D721Med (cell line): ENCODE measurements around the gene ATP8B1.
"Not testable (repeated sequence)": the region's sequence is repeated elsewhere in the genome, so short reads cannot be mapped to it uniquely, and the experiment has no call there.

Experiments
- DNase-seq: peaks from one replicate; pipeline ENCODE4 v3.0.0; 2011; ENCODE audit warnings: low spot score; ENCODE audit not compliant: insufficient read length
- FAIRE-seq: peaks from 2 replicates; lab custom pipeline; 2011; peaks lifted over from hg19 to GRCh38; lab: Jason Lieb, UNC
- TF ChIP-seq, protein P1 (sequence below): IDR thresholded peaks from 2 replicates; pipeline ENCODE4 v1.5.1; 2012; ENCODE audit warnings: mild to moderate bottlenecking, control low read depth; ENCODE audit not compliant: insufficient read depth; ENCODE audit errors: missing control alignments

Gene ATP8B1

DNA sequence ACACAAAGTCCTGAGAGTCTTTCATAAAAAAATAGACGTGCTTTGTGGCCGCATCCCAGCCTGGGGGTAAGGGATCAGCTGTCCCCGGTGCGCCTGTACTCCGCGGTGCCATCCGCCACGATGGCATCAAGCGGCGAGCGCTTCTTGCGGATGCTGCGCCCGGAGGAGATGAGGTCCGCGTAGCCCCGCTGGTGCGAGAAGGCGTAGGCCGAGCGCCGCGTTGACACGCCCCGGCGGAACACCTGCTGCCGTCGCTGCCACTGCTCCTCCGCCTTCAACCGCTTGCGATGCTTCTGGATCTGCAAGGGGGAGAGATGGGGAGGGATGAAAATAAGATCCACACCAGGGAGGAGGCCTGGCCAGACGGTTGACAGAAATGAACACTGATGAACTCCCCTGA is 154.7 kb downstream of the ATP8B1 start:
- TF ChIP-seq, protein P1, sequence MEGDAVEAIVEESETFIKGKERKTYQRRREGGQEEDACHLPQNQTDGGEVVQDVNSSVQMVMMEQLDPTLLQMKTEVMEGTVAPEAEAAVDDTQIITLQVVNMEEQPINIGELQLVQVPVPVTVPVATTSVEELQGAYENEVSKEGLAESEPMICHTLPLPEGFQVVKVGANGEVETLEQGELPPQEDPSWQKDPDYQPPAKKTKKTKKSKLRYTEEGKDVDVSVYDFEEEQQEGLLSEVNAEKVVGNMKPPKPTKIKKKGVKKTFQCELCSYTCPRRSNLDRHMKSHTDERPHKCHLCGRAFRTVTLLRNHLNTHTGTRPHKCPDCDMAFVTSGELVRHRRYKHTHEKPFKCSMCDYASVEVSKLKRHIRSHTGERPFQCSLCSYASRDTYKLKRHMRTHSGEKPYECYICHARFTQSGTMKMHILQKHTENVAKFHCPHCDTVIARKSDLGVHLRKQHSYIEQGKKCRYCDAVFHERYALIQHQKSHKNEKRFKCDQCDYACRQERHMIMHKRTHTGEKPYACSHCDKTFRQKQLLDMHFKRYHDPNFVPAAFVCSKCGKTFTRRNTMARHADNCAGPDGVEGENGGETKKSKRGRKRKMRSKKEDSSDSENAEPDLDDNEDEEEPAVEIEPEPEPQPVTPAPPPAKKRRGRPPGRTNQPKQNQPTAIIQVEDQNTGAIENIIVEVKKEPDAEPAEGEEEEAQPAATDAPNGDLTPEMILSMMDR = no peak
- no peak for DNase-seq
- FAIRE-seq = no peak

DNA sequence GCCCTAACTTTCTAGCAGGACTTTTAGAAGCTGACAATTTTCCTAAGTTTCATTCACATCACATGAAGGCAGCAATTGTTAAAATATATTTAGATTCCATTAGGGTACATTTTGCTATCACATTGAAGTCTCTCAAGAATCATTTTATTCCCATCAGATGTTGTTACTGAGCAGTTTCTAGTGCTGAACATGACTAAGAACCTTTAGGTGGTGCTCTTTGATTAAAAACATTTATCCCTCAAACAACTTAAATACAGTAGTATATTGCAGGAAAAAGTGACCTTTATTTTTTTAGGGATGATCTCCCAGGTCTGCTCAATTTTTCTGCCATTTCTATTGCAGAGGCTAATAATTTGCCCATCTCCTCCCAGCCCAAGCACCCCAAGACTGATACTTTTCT is 158.6 kb downstream of the ATP8B1 start:
- DNase-seq = no peak
- FAIRE-seq = peak; percentile 51
- TF ChIP-seq, protein P1 = no peak

DNA sequence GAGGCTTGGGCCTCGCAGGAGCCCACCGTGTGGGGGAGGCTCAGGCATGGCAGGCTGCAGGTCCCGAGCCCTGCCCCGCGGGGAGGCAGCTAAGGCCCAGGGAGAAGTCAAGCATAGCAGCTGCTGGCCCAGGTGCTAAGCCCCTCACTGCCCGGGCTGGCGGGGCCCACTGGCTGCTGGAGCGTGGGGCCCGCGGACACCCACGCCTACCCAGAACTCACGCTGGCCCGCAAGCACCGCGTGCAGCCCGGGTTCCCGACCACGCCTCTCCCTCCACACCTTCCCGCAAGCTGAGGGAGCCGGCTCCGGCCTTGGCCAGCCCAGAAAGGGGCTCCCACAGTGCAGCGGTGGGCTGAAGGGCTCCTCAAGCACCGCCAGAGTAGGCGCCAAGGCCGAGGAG is 159.4 kb downstream of the ATP8B1 start:
- not testable (repeated sequence) for FAIRE-seq, DNase-seq

DNA sequence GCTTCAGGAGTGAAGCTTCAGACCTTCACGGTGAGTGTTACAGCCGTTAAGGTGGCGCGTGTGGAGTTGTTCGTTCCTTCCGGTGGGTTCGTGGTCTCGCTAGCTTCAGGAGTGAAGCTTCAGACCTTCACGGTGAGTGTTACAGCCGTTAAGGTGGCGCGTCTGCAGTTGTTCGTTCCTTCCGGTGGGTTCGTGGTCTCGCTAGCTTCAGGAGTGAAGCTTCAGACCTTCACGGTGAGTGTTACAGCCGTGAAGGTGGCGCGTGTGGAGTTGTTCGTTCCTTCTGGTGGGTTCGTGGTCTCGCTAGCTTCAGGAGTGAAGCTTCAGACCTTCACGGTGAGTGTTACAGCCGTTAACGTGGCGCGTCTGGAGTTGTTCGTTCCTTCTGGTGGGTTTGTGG is 160.7 kb downstream of the ATP8B1 start:
- not testable (repeated sequence) for FAIRE-seq, DNase-seq

DNA sequence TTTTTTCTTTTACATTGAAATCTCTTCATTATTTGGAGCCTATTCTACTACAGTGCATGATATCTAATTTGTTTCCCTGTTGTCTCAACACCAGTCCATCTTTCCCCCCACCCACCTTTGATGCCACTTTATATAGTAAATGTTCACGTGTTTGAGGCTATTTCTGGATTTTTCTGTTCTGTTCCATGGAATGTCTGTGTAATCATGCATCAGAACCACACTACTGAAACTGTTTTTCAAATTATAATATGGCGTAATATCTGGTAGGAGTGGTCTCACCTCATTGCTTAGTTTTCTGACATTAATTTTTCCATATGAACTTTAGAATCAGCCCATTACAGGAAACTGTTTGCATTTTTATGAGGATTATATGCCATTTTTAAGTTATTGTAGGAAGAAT is 162.4 kb downstream of the ATP8B1 start:
- DNase-seq (no peak), FAIRE-seq (peak; percentile 92)
- TF ChIP-seq, protein P1 = no peak

DNA sequence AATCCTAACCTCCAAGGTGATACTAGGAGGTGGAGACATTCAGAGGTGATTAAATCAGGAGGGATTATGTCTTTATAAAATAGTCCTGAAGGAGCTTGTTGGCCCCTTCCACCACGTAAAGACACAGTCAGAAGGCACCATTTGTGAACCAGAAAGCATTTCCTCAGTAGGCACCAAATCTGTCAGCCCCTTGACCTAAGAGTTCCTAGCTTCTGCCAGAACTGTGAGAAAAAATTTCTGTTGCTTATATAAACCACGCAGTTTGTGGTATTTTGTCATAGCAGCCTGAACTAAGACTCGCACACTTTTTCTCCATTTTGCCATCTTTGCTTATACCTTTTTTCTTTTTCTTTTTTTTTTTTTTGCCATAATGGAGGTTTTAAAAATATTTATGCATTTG is 162.9 kb downstream of the ATP8B1 start:
- FAIRE-seq (no peak), DNase-seq (no peak)
- TF ChIP-seq, protein P1 = no peak

DNA sequence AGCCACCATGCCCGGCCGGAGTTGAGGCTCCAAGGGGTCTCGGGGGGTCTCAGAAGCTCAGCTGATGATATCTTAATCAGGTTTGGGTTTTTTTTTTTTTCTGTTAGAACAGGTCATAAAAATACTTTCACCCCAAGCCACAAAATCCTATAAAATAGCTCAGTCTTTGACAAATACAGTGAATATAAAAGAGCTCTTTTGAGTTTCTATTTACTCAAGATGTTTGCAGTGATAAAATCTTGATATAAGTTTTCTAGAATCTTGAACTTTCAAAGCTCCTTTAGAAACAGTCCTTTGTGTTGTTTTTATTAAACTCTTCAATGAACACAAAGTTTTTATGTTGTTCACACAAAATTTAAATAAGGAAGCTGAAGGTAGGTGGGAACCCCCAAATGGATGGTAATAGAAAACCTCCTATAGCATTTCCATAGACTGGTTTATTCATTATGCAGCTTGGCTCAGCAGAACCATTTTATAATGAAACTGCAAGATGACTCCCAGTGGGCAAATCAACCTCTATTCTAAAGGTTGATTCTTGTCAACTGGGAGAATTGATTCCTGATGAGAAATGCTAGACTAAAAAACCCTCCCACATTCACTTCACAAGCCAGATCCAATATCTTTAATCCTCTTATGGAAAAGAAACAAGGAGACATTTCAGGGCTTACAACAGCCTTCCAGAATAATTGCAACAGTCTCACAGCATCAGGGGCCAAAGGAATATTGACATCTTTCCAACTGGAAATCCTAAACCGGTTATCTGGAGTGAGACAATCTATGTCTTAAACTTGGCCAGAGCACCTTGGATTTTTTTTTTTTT is 167.9 kb downstream of the ATP8B1 start:
- FAIRE-seq = peak; percentile 100
- TF ChIP-seq, protein P1 = no peak
- DNase-seq = peak; percentile 97

DNA sequence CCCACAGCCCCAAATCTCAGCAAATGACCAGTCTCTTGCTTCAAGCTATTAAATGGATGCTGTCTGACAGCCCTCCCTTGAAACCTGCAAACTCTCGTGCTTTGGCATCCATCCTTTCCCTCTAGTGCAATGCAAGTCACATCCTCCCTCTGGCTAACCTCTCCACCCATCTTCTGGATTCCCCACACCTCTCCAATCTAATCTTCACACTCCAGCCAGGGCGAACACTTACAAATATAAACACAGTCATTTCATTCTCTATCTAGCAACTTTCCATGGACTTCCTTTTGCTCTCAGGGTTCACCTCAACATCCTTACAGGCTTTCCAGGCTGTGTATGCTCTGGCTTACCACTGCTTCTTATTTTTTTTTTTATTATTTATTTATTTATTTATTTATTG is 171.4 kb downstream of the ATP8B1 start:
- TF ChIP-seq, protein P1 = no peak
- DNase-seq = no peak
- no peak for FAIRE-seq
